SIG-M5 (cell line): ENCODE data around the gene WDR33.
"Not testable (repeated sequence)": the region's sequence is repeated elsewhere in the genome, so short reads cannot be mapped to it uniquely, and the experiment has no call there.

Experiments
- DNase-seq: peaks from one replicate; lab custom pipeline; 2025; lab: John Stamatoyannopoulos, UW

WDR33 gene

DNA sequence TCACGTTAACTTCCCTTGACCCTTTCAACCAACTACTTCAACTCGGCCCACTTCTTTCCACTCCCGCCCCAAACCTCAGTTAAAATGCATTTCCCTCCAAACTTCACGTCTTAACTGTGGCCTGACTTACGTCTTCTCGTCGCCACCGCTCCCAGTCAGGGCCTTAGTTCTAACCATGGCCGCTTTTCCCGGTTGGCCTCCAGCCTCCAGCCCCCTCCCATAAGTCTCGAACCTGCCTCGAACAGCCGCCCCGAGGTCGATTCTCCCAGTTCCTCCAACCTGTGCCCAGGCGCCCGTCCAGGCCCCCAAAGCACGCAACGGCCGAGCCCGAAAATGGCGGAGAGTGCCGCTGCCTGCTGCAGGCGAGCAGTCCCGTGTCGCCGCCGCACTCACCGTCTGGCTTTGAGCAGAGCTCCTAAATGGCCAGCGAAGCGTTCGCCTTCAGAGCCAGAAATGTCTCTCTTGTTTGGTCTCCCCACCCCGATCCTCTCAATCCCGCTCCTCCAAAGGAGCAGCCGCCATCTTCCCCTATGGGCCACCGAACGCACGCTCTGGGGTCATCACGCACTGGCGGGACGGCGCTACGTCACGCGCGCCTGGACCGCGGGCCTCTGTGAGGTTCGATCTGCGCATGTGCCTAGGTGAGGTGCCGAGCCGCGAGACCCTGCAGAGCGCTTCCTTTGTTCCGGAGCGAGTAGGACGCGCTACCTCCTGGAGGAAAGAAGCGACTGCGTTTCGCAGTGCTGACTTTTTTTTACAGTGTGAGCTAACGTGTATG is at the start of gene WDR33:
Gene WDR33 (minus strand): TSS at position 553 of the 778 bp plus-strand sequence. CDS start 40,190 bp downstream, outside the sequence.
- DNase-seq: peak; percentile 47

DNA sequence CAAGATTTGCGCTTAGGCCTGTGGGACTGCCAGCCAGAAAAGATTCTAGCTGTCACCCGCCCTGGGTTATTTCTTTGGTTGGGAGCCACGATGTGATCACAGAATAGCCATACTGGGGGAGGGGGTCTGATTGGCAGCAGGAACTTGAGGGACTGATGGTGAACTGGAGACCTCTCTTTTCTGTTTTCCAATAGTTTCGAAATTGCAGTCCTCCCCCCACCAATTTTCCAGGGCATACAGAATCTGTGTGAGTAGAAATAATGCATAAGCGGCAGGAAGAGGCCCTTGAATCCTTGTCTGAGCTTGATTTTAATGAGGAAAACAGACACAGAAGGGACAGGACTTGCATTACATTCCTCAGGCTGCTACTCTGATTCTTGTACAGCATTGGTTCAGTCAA is 49.2 kb upstream of the WDR33 start:
- DNase-seq: no peak

DNA sequence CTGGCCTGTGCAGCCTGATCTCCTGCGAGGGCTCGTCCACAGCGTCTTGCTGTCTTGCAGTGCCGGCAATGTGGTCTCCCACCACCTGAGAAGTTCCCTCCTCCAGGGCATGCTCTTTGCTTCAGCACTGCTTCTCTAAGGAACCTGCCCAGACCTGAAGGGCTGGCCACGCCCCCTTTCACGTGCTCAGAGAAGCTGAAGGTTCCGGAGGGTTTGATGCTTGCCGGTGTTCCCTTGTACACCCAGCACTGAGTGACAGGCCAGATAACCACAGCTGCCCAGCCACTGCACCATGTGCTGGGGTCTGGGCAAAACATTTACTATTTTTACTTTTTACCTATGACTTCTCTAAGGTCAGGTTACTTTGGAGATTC is 48.7 kb upstream of the WDR33 start:
- no peak for DNase-seq

DNA sequence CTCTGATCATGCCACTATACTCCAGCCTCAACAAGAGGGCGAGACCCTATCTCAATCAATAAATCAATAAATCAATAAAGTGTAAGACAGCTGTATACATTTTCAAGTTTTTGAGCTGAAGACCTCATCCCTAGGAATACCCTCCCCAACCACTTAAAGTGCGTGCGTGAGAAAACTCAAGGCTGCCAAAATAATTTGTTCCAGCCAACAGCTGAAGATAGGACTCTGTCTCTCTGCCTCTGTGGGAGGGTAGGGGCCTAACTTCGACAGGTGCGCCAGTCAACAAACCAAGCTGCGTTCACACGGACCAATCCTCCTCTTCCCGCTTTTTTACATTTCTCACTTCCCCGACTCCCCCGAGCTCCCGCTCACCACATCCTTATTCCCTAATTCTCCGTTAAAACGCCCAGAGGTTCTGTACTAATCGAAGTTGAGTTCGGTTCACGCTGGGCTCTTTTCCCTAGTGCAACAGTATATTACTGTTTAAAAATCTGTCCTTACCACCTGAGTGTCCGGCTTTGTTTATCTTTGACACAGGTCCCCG is 46.4 kb upstream of the WDR33 start:
- DNase-seq: no peak

DNA sequence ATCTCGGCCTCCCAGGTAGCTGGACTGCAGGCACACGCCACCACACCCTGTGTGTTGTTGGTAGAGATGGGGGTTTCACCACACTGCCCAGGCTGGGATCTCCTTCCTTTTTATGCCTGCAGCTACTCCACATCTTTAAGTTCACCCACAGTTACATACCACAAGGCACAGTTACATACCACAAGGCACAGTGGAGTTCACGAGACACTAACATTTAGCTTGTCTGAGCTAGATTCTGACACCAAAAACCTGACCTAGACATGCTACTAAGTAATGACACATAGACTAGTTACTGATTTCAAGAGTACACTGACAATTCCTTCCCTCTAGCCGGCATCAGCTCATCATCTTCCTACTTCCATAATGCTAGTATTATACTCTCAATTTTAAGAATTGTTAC is 42.7 kb upstream of the WDR33 start:
- DNase-seq: no peak

DNA sequence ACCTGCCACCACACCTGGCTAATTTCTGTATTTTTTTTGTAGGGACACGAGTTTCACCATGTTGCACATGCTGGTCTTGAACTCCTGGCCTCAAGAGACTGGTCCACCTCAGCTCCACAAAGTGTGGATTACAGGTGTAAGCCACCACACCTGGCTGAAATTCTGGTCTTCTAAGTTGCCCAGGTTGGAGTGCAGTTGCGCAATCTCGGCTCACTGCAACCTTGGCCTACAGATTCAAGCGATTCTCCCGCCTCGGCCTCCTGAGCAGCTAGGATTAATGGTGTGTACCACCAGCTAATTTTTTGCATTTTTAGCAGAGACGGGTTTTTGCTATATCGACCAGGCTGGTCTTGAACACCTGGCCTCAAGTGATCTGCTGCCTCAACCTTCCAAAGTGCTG is 41.4 kb upstream of the WDR33 start:
- DNase-seq: no peak

DNA sequence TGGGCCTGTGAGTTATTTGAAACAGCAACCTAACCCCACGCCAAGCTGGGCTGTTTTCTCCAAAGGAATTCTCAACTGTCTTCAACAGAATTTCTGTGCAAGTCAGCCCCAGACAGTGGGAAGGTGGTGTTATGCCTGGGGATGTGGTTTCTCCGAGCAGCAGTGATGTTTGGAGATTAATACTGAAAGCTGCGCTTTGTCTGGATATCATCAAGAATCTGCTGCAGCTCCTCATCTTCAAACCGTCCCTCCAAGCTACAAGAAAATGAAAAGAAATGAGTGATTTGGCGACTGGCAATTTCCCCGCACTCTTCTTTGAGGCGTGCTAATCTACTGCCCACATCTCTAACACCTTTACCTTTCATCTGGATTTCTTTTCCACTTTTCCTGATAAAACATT is 37.0 kb upstream of the WDR33 start:
- DNase-seq: no peak

DNA sequence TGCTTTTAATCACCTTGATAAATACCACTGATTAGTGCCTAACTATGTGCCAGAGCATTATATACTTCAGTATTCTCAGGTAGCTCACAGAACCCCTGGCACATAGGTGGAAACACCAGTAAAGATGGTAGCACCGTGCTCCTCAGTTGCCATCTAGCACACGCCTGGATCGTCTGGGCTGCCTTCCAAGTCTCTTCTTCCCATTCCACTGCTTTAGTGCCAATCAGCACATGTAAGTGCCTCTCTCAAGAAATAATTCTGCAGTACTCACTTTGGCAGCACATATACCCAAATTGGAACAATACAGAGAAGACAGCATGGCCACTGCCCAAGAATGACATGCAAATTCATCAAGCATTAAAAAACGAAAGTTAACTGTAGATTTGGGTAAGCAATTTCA is 34.0 kb upstream of the WDR33 start:
- DNase-seq: no peak

DNA sequence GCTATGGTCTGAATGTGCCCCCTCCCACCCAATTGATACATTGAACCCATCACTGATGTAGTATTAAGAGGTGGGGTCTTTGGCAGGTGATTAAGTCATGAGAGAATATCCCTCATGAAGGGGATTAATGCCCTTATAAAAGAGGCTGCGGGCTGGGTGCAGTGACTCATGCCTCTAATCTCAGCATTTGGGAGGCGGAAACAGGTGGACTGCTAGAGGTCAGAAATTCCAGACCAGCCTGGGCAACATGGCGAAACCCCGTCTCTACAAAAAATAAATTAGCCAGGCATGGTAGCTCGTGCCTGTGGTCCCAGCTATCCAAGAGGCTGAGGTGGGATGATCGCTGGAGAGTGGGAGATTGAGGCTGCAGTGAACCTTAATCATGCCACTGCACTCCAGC is 32.7 kb upstream of the WDR33 start:
- DNase-seq: no peak

DNA sequence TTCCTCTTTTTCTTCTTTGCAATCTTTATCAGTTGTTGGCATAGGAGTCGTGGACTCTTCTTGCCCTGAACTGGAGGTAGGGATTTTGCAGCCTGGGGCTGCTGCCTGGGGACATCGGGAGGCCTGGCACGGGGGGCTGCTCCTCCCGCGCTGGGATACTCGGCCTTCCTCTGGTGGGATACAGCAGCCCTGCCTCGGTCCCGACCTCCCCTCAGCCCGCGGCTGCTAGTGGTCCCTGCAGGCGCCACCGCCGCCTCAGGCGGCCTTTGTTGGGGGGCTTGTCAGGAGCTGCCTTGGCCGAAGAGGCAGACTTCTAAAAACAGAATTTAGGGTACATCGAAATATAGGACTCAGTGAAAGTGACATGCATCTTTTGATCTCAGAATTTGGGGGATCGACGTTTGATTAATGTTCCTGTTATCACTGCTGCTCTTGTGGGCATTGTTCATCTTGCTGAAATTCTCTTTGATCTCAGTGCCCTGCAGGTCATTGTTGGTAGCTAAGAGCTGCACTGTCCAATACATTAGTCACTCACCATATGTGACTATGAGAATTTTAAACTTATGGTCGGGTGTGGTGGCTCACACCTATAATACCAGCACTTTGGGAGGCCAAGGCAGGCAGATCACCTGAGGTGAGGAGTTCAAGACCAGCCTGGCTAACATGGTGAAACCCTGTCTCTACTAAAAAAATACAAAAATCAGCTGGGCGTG is 30.7 kb upstream of the WDR33 start:
- no peak for DNase-seq

DNA sequence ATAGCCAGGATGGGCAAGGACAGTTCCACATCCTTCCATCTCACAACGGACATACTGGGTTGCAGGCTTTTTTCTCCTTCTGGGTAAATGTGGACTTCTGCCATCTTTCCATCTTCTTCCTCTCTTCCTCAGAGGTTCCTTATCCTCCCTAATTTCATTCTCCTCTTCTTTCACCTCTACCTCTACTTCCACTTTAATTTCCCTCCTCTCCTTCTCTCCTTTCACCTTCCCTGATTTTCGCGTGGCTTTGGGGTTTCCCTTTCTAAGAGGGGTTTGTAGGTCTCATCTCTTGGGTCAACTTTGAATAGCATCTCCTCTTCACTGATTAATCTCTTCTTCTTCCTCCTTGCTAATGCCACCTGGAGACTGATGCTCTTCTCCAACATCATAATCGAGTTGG is 29.9 kb upstream of the WDR33 start:
- no peak for DNase-seq

DNA sequence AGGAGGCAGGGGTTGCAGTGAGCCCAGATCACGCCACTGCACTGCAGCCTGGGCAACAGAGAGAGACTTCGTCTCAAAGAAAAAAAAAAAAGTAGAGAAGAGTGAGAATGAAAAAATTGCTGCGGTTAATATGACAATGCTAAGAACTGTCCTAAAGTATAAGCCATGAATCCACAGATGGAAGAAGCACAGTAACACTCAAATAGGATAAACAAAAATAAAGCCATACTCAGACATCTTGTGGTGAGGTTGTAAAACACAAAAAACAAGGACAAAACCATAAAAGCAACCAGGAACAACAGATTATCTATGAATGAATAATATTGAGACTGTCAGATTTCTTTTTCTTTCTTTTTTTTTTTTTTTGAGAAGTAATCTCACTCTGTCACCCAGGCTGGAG is 24.0 kb upstream of the WDR33 start:
- no peak for DNase-seq

DNA sequence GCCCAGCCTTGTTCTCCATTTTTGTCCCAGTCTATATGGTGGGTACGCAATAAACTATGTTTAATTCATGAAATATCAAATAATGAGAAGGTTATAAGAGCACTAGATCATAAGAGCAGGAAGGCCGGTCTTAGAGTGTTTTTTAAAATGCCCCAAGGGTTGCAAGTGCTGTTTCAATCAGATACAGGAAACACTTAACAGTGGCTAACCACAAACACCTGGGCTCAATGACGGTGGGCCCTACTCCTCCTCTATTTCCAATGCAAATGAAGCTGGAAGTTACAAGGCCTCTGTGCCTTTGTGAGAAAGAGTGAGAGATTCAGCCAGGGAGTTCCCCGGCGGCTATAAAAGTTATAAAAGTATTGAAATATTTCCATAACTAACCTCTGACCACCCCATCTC is 18.9 kb upstream of the WDR33 start:
- DNase-seq: no peak

DNA sequence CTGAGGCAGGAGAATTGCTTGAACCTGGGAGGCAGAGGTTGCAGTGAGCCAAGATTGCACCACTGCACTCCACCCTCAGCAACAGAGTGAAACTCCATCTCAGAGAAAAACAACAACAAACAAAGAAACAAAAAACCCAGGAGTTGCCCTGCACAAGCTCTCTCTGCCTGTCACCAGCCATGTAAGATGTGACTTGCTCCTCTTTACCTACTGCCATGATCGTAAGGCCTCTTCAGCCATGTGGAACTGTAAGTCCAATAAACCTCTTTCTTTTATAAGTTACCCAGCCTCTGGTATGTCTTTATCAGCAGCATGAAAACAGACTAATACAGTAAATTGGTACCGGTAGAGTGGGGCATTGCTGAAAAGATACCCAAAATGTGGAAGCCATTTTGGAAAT is 15.7 kb upstream of the WDR33 start:
- DNase-seq: not testable (repeated sequence)

DNA sequence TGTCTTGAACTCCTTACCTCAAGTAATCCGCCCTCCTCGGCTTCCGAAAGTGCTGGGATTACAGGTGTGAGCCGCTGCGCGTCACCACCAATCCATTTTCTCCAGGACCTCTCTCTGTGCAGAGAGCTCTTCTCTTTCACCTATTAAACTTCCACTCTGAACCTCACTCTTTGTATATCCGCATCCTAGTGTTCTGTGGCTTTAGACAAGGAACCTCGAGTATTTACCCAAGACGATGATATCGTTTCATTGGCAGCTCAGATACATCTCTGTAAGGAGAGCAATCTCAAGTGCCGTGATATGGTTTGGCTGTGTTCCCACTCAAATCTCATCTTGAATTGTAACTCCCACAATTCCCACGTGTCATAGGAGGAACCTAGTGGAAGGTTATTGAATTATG is 15.1 kb upstream of the WDR33 start:
- no peak for DNase-seq

DNA sequence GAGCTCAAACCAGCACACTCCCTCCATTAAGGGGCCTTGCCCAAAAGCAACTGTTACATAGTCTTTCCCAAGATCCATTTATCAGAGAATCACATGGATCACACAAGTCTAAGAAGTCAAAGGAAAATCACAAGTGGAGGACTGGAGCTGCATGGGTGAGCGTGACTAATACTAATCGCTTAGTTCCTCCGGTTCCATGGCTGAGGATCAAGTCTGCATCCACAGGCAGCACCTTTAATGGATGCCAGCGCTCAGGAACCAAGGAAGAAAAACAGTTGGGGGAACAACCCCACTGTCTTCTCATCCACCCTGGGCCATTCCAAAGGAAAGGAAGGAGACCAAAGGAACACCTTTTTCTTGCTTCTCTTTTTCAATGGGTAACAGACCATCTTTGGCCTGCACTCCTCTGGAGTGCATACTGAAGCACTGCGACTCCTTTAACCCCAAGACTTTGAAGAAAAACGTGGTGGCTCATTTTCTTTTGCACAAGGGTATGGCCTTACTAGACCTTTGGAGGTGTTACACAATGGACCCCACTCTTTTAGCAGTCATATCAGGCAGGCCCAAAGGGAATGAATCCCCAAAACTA is 9.2 kb upstream of the WDR33 start:
- no peak for DNase-seq

DNA sequence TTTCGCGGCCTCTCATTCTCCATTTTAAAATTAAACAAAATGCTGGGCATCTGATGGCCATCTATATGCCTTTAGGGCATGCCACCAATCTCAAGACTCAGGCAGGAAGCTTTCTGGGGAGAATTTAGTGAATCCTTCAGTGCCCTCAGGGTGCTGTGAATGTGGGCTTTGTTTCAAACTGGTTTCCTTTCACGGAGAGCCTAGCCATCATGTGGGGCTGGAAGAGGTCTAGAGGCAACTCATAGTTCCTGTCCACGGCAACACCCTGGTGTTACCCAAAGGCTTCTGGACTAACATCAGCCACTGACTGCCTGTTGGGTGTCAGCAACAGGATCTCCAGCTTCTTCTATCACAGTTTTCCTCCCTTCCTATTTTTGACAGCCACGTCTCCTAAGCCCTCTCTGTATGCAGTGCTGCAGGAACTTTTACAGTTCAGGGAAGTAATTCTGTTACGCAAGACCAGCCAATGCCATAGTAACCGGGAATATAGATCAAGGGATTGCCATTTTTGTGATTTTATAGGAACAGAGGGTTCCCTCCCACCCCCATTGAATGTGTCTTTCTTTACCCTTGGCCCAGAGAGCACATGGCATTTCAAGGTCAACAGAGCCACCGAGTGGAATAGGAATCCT is 7.9 kb upstream of the WDR33 start:
- no peak for DNase-seq

DNA sequence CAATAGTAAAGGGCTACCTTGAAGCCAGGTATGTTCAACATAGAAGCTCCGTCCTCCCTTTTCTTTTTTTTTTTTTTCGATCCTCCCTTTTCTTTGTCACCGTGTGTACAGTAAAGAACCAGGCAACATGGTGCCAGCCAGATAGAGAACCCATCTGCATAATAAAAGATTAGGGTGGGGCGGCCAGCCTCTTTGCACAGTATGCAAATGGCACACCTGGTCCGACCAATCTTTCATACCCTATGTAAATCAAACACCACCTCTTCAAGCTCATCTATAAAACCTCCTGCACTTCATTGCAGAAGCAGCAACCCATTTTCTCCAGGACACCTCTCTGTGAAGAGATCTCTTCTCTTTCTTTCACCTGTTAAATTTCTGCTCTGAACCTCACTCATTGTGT is 7.3 kb upstream of the WDR33 start:
- no peak for DNase-seq

DNA sequence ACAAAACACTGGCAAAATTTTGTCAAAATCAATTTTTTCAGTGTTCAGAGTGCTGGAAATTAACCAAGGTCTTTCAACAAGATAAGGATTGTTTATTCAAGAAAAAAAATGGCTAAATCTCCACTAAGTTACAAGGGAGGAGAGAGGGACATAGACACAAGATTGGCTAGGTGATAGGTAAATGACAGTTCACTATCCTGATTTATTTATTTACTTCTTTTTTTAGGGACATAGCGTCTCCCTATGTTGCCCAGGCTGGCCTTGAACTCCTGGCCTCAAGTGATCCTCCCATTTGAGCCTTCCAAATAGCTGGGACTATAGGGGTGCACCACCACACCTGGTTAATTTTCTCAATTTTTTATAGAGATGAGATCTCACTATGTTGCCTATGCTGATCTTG is 3.7 kb upstream of the WDR33 start:
- DNase-seq: no peak

DNA sequence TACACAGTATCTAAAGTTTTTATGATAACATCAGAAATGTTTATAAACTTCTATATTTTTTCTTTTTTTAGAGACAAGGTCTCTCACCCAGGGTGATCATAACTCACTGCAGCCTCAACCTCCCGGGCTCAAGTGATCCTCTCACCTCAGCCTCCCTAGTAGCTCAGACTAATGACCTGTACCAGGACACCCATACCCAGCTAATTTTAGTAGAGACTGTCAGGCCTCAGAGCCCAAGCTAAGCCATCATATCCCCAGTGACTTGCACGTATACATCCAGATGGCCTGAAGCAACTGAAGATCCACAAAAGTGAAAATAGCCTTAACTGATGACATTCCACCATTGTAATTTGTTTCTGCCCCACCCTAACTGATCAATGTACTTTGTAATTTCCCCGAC is 1.5 kb upstream of the WDR33 start:
- DNase-seq: not testable (repeated sequence)

DNA sequence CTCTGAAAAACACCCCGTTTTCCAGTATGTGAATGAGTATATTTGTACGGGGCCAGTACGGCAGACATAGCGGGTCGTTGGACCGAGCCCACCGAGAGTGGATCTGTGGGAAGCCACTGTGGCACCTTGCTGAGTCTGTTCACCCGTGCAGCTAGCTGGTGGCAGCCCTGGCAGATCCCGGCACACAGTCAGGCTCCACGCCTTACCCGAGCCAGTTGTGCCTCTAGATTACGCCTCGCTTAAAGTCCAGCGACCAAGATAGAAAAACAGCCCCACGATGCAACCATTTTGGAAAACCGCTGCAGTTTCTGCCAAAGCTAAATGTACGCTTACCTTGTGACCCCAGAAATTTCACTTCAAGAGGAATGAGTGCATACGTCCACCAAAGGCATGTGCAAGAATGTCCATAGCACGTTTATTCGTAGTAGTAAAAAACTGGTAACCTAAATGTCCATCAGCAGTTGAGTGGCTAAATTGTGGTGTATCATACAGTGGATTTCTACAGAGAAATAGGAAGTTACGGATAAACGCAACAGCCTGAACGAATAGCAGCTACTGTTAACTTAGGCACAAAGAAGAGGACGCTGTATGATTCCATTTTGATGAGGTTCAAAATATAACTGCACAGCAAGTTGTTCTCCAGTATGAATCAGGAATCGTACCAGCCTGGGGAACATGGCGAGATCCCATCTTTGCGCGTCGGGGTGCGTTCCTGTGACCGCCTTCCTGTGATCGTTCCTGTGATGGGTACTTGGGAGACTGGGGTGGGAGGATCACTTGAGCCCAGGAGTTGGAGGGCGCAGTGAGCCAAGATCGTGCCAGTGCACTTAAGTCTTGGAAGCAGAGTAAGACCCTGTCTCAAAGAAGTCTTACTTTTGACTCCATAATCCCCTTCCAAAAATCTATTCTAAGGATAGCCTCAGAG is 688 bp upstream of the WDR33 start:
- no peak for DNase-seq
